ENCODE results near the gene KLF4. TPM values are rescaled to one million over a fixed set of nuclear protein-coding genes. Genes with fewer than 3 reads are reported as not detected.

The KLF4 gene
- total and polyA plus RNA-seq, 2 of the 4 experiments (the other 2 are of a cell fraction) = 1.3 to 3.8 TPM

DNA sequence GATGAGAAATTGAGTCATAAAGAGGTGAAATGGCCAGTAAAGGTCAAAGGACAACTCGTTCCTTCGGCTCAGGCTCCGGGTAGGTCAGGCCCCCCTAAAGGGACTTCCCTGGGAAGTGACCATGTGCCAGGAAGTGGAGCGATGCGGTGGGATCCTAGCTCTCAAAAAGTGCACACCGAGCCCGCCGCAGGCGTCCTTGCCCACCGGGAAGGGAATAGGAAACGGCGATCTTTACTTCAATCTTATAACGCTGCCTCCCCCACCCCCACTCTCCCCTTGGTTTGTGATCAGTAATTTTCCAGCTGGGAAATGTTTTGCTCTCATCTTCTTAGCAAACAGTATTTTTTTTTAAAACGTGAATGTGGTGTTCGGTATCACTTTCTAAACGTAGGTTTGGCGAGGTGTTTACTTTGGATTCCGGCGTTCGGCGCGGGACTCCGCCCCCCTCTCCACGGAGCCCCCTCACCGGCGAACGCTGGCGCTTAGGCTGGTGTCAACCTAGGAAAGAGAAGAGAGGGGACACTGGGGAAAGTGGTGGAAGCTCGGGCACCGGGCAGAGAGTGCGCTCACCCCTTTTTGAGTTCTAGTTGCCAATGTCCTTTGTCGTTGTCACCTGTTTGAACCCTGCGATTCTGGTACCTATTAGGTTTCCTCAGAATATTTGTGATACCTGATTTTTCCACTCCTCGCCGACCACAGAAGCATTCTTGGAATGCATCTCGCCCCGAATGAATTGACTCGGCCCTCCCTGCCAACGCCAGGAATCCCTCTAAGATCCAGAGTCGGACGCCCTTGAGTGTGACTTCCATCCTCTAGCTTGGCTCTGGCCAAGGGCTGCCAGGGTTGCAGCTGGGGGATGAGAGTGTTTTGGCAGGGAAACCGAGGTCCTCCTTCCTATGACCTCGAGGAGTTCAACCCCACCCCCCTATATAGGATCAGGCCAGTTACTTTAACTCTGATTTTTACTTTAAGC is 1.8 kb upstream of the KLF4 start:
- TF ChIP-seq MAZ (IDR thresholded peaks at IDR 0.05; ENCODE audit: borderline replicate concordance, low read depth, low read length) (no peak), RAD21 (IDR thresholded peaks at IDR 0.05; ENCODE audit: low read length) (no peak), BHLHE40 (IDR thresholded peaks at IDR 0.05; ENCODE audit: low read depth, low read length) (no peak), POLR2A (IDR thresholded peaks at IDR 0.05; ENCODE audit: low read depth, low read length) (no peak; the same call in 1 of the 2 replicates), RFX5 (IDR thresholded peaks at IDR 0.05; ENCODE audit: low read depth, low read length) (no peak), SMC3 (IDR thresholded peaks at IDR 0.05; ENCODE audit: low read depth, low read length) (no peak), MXI1 (IDR thresholded peaks at IDR 0.05; ENCODE audit: borderline replicate concordance, low read depth, low read length) (no peak), RCOR1 (IDR thresholded peaks at IDR 0.05; ENCODE audit: insufficient replicate concordance, low read length) (no peak)
- Histone ChIP-seq H3K27ac (ENCODE audit: insufficient read depth, low read length) (no peak overlapping the region), H2AK9ac (replicated peaks; ENCODE audit: low read depth, low read length, poor library complexity) (no peak overlapping the region), H4K91ac (ENCODE audit: insufficient read depth, low read depth, low read length) (no peak overlapping the region), H3K4me3 (ENCODE audit: insufficient read depth, low read depth, low read length) (no peak overlapping the region), H3K9me1 (ENCODE audit: insufficient read depth, low read length) (no peaks in the 10 kb centered on the region), H3K4me1 (ENCODE audit: control insufficient read depth, insufficient read depth, low read length) (peaks cover 2% of the 10 kb centered on the region; the same call in 1 of the 2 replicates), H3K4me2 (ENCODE audit: low read depth, low read length) (peak overlapping the region; percentile 76), H4K8ac (ENCODE audit: low read depth in 2 of 2, low read length in 2 of 2) (peak overlapping the region in 1 of 2 experiments; percentile 33; a peak in 1 of 4 replicates), H3K23ac (ENCODE audit: low read depth, low read length) (peak overlapping the region; percentile 29; the same call in 1 of the 2 replicates), H2BK20ac (ENCODE audit: low read depth, low read length) (no peak overlapping the region), H3K14ac (replicated peaks; ENCODE audit: low read depth, low read length) (no peak overlapping the region), H2AFZ (replicated peaks; ENCODE audit: low read length, poor library complexity) (peak overlapping the region; percentile 80), H3K9me3 (ENCODE audit: control insufficient read depth, insufficient read depth, low read length) (no peaks in the 10 kb centered on the region), H3K36me3 (ENCODE audit: control insufficient read depth, insufficient read depth, low read length) (peaks cover 14% of the 10 kb centered on the region), H2BK15ac (ENCODE audit: low read depth, low read length) (no peak overlapping the region), H3K18ac (ENCODE audit: low read depth, low read length) (no peak overlapping the region; the same call in 1 of the 2 replicates), H3K56ac (ENCODE audit: extremely low read depth, insufficient read depth, low read length) (no peak overlapping the region), H3K27me3 (ENCODE audit: control insufficient read depth, insufficient read depth, low read length) (peaks cover 7% of the 10 kb centered on the region), H2BK5ac (ENCODE audit: low read depth, low read length, poor library complexity, severe bottlenecking) (no peak overlapping the region), H3K4ac (ENCODE audit: low read depth, low read length) (no peak overlapping the region), H3K79me1 (ENCODE audit: low read depth in 1 of 2, low read length in 2 of 2) (no peaks in the 10 kb centered on the region; a peak in 2 of 4 replicates), H2BK120ac (ENCODE audit: low read depth, low read length) (no peak overlapping the region), H2AK5ac (ENCODE audit: low read depth, low read length) (no peak overlapping the region), H4K20me1 (ENCODE audit: insufficient read depth, low read length) (peaks cover 5% of the 10 kb centered on the region), H4K5ac (ENCODE audit: low read depth, low read length) (no peak overlapping the region; the same call in 1 of the 2 replicates), H3K9ac (ENCODE audit: low read depth, low read length) (no peak overlapping the region)
- dilution Hi-C loops (cut with HindIII; ENCODE audit: low sequenced_read_pairs, unreplicated experiment) (no loop called here), intact Hi-C loops (cut with micrococcal nuclease) (no loop called here), in situ Hi-C loops (cut with MboI; ENCODE audit: low sequenced_read_pairs) (loop anchor here (25.0 kb wide), 1 partner anchor 396 kb away; no protein-coding TSS in a partner anchor)
- ChIA-PET POLR2A (ENCODE audit: unreplicated experiment) (no interaction called here), CTCF (no interaction called here)
- no TSS peak for BruUV-seq (replicated peaks)
- WGBS, 2 experiments (ENCODE audit: extremely low coverage in 2 of 2, insufficient read length in 1 of 2) = 22% methylated on average over 7 of the region's 43 CpGs; no CpG with 5 or more reads in 1 of the 2 experiments
- ATAC-seq (ENCODE audit: low read depth) (no peak), DNase-seq (no peak)
